HEK293T (cell line): ENCODE data around the gene NSD1.

ENCODE experiments used
- ARNT ChIP-seq: fragments of 450-650 bp; IDR thresholded peaks from 2 replicates; pipeline ENCODE4 v1.6.1; 2017; ENCODE audit warnings: mild to moderate bottlenecking
- BHLHE40 ChIP-seq: fragments of 450-650 bp; IDR thresholded peaks from 2 replicates; pipeline ENCODE4 v1.6.1; 2016; ENCODE audit warnings: mild to moderate bottlenecking, moderate library complexity, borderline replicate concordance
- CTBP1 ChIP-seq: fragments of 450-650 bp; IDR thresholded peaks from 2 replicates; pipeline ENCODE4 v1.6.1; 2016; ENCODE audit warnings: borderline replicate concordance
- FOXA1 ChIP-seq: fragments of 450-650 bp; IDR thresholded peaks from 2 replicates; pipeline ENCODE4 v1.6.1; 2016; ENCODE audit warnings: mild to moderate bottlenecking
- FOXK2 ChIP-seq: fragments of 450-650 bp; IDR thresholded peaks from 2 replicates; pipeline ENCODE4 v1.6.1; 2016; ENCODE audit warnings: mild to moderate bottlenecking
- FOXM1 ChIP-seq: fragments of 450-650 bp; IDR thresholded peaks from 2 replicates; pipeline ENCODE4 v1.6.1; 2017; ENCODE audit warnings: mild to moderate bottlenecking, borderline replicate concordance
- LEF1 ChIP-seq: fragments of 450-650 bp; IDR thresholded peaks from 2 replicates; pipeline ENCODE4 v1.6.1; 2017; ENCODE audit warnings: mild to moderate bottlenecking, borderline replicate concordance
- NFRKB ChIP-seq: fragments of 450-650 bp; IDR thresholded peaks from 2 replicates; pipeline ENCODE4 v1.6.1; 2016; ENCODE audit warnings: mild to moderate bottlenecking, moderate library complexity
- PKNOX1 ChIP-seq: fragments of 450-650 bp; IDR thresholded peaks from 2 replicates; pipeline ENCODE4 v1.6.1; 2016
- SP1 ChIP-seq: fragments of 450-650 bp; IDR thresholded peaks from 2 replicates; pipeline ENCODE4 v1.6.1; 2017
- SUZ12 ChIP-seq: fragments of 450-650 bp; IDR thresholded peaks from 2 replicates; pipeline ENCODE4 v1.6.1; 2016; ENCODE audit warnings: mild to moderate bottlenecking
- TARDBP ChIP-seq: fragments of 450-650 bp; IDR thresholded peaks from 2 replicates; pipeline ENCODE4 v1.6.1; 2016
- ZNF384 ChIP-seq: fragments of 450-650 bp; IDR thresholded peaks from 2 replicates; pipeline ENCODE4 v1.6.1; 2016

- TF ChIP-seq FOXK2 (no peak), SUZ12 (no peak), SP1 (no peak), NFRKB (no peak), FOXA1 (no peak), TARDBP (no peak), LEF1 (no peak), CTBP1 (no peak), FOXM1 (no peak), PKNOX1 (no peak), BHLHE40 (no peak), ARNT (no peak), ZNF384 (no peak)
Measured at GRCh38 chr5:177253252-177253651, 119.7 kb downstream of the NSD1 start.
